ENCODE data around the gene PRKCB.

PRKCB gene

DNA sequence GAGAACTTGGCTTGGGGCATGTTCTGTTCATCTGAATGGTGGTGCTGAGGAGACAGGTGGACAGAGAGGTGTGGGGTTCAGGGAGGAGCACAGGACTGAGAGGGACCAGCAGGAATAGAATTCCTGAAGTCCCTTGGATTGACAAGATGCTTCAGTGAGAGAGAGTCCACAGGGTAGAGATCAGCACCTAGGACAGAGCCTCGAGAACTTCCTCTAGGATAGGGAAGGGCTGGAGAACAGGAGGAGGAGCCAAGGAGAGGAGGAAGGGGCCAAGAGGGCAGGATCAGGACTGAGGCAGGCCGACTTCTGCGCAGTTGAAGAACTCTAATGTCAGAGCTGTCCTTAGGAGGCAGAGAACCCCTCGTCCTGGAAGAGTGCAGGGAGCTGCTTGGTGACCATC lies 138.4 kb downstream of the PRKCB start:
- no peak for DNase-seq

DNA sequence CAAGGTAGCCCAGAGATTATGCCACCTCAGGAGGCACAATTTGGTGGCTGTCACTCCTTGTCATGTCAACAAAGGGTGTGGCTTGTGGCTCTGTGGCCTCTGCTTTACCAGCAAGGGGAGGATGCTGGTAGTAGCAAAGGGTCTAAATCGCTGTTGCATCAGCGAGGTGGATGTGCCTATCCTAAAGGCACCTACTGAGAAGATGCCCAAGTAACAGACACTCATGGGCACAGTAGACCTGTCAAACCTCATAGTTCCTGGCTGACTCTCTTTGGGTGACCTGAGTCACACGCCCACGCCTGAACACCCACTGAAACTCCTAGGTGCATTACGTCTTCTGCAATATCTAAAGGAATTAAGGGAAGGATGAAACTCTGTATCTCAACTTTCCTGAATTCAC lies 139.5 kb downstream of the PRKCB start:
- no peak for DNase-seq

DNA sequence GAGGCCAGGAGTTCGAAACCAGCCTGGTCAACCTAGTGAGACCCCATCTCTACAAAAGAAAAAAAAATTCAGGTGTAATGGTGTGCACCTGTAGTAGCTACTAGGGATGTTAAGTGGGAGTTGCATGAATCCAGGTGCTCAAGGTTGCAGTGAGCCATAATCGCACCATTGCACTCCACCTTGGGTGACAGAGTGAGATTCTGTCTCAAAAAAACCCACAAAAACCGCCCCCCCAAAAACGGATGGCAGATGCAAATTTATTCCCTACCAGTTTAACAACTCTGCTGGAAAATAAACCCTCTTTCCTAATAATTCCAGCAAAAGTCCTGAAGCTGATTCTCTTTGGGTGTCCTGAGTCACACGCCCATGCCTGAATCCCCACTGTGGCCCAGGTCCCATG lies 140.3 kb downstream of the PRKCB start:
- DNase-seq = no peak

DNA sequence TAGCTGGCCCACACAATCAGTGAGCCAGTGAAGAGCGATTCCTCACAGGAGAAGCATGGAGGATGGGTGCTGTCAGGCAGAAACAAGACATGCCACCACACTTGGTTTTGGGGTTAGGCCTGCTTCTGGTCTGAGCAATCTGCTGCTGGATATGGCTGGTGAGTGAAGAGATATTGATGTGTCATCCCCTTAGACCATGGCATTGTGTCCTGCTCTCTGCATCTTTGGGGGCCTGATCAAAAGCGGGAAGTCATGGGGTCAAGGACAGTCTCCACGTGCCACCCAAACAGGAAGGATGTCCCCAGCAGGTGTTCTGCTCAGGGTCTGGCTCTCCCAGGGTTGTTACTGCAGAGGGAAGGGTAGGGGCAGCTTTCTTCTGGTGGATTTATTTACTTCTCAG lies 140.7 kb downstream of the PRKCB start:
- DNase-seq = no peak

DNA sequence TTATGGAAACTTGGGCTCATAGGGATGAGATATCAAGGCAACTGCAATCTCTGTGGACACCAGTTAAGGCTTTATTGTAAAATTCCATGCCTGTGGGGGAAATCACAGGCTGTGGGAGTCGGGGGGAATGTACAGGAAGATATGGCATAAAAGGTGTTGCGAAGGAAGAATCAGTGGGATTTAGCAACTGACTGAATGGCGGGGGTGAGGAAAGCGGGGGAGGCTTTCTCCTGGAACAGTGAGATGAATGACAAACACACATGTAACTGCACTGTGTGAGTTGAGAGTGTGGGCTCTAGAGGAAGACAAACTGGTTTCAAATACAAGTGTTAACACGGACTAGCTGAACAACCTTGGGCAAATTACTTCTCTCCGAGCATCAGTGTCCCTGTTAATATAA lies 143.7 kb downstream of the PRKCB start:
- DNase-seq = no peak

DNA sequence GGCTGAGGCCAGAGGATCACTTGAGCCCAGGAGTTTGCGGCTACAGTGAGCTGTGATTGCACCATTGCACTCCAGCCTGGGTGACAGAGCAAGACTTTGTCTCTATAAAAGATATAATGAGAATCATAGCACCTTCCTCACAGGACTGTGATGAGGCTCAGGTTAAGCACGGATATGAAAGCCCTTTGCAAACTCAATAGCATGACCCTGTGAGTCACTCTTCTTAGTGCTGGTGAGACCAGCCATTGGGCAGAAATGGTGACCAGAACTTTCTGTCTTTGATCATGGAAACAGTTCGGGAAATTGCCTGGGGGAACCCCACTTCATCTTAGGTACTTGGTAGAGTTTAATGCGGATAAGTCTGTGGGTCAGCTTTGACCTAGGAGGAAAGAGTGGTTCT lies 144.2 kb downstream of the PRKCB start:
- no peak for DNase-seq

DNA sequence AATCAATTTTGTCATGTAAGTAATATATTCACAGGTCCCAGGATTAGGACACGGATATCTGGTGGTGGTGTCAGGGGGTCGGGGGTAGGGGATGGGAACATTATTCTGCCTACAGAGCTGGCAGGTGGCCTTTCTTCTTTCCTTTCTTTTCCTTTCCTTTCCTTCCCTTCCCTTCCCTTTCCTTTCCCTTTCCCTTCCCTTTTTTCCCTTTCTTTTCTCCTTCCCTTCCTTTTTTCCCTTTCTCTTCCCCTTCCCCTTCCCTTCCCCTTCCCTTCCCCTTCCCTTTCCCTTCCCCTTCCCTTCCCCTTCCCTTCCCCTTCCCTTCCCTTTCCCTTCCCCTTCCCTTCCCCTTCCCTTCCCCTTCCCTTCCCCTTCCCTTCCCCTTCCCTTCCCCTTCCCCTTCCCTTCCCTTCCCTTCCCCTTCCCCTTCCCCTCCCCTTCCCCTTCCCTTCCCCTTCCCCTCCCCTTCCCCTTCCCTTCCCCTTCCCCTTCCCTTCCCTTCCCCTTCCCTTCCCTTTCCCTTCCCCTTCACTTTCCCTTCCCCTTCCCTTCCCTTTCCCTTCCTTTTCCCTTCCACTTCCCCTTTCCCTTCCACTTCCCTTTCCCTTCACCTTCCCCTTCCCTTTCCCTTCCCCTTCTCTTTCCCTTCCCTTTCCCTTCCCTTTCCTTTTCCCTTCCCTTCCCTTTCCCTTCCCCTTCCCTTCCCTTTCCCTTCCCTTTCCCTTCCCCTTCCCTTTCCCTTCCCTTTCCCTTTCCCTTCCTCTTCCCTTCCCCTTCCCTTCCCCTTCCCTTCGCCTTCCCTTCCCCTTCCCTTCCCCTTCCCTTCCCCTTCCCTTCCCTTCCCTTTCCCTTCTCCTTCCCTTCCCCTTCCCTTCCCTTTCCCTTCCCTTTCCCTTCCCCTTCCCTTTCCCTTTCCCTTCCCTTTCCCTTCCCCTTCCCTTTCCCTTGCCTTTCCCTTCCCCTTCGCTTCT lies 145.9 kb downstream of the PRKCB start:
- DNase-seq = no peak

DNA sequence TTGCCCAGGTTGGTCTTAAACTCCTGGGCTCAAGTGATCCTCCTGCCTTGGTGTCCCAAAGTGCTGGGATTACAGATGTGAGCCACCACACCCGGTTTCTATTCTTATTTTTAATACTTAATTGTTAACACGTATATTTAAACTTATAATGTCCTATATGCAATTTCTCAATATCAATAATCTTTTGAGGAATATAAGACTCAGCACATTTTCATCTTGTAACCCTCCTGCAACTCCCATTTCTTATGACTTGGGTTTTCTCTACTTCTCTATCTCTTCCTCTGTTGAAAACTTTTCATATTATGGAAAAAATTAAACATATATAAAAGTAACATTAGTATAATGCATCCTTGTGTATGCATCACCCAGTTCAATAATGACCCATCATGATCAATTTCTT lies 150.7 kb downstream of the PRKCB start:
- DNase-seq = no peak

DNA sequence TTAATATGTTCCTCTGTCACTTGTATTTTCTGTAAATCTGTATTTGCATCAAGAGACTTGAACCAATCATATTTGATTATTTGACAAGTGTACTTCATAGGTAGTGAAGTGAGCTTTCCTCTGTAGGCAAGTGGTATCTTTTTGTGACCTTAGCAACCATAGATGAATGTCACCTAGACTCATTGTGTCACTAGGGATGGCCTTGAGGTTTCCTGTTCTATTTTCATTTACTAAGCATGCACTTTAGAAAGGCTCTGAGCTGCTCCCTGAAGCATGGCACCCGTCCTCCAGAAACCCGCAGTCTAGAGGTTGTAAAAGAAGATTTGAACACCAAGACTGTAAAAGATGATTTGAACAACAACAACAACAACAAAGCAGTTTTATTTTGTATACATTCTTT lies 151.7 kb downstream of the PRKCB start:
- DNase-seq = no peak

DNA sequence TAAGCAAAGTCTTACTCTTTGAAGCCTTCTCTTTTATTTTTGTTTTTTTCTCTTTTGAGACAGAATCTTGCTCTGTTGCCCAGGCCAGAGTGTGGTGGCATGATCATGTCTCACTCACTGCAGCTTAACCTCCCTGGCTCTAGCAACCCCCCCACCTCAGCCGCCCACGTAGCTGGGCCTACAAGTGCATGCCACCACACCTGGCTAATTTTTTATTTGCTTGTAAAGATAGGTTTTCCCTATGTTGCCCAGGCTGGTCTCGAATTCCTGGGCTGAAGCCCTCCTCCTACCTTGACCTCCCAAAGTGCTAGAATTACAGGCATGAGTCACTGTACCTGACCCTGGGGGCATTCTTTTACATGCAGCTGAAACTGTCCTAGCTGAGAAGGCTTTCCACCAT lies 154.7 kb downstream of the PRKCB start:
- no peak for DNase-seq

DNA sequence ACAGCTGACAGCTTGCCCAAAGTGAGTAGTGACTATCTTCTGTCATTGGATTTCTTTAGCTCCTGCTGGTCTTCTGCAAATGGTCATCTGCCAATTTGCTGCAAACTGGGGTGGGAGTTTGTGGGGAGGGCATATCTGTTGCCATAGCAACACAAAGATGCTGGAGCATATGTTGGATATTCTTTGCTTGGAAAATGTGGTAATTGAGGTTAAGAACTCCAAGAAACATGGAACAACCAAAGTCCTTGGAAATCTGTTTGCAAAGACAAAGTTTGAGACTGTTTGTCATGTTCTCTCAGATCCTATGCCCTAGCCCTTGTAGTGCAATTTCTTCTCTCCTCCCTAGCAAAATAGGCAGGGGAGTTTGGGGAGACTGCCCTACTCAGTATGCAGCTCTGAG lies 155.3 kb downstream of the PRKCB start:
- no peak for DNase-seq

DNA sequence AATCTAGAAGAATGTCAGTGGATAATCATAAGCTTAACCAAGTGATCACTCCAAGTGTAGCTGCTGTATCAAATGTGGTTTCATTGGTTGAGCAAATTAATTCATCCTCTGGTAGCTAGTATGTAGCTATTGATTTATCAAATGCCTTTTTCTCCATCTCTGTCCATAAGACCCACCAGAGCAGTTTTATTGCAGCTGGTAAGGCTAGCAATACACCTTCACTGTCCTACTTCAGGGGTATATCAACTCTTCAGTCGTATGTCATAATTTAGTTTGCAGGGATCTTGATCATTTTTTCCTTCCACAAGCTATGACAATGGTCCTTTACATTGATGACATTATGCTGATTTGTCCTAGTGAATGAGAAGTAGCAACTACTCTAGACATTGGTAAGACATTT lies 158.8 kb downstream of the PRKCB start:
- no peak for DNase-seq

DNA sequence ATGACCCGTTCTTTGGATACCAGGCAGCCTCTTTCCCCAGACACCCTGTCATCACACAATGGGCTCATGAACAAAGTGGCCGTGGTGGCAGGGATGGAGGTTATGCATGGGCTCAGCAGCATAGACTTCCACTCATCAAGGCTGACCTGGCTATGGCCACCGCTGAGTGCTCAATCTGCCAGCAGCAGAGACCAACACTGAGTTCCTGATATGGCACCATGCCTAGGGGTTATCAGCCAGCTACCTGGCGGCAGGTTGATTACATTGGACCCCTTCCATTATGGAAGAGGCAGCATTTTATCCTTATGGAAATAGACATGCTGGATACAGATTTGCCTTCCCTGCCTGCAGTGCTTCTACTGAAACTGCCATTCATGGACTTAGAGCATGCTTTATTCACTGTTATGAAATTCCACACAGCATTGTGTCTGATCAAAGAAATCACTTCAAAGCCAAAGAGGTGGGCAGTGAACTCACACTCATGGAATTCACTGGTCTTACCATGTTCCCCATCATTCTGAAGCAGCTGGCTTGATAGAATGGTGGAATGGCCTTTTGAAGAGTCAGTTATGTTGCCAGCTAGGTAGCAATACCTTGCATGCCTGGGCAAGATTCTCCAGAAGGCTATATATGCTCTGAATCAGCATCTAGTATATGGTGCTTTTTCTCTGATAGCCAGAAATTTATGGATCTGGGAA lies 160.6 kb downstream of the PRKCB start:
- no peak for DNase-seq

DNA sequence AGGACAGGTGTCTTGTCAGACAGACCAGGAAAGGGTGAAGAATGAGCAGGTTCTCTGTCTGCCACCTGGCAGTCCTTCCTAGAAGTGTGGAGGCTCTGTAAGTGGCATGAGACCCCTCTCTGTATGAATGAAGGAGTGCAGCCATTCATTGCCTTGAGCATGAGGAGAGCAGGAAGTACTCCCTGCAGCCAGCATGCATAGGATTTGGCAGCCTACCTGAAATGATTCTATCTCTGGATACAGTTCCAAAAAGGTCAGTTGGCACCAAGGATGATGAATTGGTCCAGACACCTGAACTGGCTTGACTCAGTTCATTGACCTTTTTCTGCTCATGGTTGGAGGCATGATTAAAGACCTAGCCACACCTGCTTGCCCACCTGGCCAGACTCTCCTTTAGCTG lies 163.0 kb downstream of the PRKCB start:
- DNase-seq = no peak

DNA sequence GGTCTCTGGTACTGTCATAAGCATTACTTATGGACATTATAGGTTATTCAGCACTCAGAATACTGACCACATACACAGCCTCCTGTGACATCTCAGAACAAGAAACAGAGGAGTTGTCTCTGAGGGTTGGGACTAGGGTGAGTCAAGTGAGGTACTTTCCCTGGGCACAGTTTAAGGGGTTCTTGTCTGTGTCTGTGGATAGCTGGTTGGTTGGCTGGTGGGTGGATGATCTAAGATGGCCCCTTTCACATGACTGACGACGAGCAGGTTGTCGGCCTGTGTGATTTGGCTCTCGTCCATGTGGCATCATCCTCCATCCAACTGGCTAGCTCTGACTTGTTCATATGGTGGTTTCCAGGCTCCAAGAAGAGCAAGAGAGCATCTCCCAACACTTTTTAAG lies 163.9 kb downstream of the PRKCB start:
- peak; percentile 12 for DNase-seq

DNA sequence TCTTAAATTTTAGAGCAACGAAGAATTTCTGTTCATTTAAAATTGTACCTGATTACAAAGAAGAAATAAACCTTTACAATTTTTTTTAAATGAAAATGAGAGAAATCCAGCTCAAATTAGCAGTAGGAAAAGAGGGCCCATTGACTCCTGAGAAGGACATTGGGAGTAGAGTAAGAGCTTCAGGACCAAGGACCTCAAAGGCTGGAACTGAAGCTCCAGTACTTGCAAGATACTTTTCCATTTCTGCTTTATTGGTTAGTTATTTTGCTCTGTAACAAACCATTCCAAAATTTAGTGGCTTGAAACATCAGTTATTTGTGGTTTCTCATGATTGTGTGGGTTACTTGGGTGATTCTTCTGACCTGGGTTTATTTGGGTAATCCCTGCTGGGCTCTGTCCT lies 165.9 kb downstream of the PRKCB start:
- DNase-seq = no peak

DNA sequence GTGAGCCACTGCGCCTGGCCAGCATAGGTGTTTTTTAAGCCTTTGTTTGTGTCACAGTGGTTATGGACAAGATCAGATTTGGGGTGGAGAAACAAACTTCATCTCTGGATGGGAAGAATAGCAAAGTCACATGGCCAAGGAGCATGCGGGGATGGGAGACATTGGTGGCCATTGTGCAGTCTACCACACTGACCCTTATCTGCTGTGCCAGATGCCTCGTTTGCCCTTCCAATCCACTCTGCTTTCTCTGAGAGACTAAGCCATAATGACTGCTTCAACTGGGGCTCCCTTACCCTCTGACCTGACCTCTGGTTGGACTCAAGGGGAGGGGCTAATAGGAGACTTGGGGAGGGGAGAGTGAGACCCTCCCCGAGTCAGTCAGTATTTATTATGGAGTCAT lies 166.8 kb downstream of the PRKCB start:
- no peak for DNase-seq

DNA sequence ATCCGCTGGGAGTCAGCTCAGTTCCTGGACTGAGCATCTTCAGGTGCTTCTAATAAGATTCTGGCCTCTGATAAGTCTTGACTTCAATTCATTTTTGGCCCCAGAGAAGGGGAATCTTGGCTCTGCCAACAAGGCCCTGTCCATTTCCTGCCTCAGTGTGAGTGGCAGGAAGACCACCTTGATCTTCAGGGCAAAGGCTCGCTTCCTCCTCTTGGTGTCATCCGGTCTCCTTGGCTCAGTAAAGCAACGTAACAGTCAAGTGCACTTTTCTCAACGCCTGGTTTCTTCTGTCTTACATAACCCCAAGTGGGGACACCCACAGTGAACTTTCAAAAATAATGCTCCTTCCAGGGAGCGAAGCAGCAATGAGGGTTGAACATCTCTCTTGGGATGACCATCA lies 169.8 kb downstream of the PRKCB start:
- no peak for DNase-seq

DNA sequence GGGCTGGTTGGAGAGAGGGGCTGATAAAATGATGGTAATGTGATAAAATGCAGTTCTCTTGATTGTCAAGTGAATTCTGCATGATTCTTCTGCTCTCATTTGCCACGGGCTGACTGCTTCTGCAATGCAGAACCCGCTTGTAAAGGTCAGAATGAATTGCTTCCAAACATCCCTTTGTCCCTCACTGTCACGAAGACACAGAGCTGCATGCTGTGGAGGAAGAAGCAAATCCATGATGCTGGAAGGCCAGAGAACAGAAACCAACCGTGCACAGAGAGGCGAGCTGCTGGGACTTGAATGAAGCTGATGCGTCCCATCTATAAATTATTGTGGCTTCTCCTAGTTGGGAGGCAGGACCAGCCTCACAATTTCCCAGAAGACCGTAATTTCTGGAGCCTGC lies 171.6 kb downstream of the PRKCB start:
- DNase-seq = no peak

DNA sequence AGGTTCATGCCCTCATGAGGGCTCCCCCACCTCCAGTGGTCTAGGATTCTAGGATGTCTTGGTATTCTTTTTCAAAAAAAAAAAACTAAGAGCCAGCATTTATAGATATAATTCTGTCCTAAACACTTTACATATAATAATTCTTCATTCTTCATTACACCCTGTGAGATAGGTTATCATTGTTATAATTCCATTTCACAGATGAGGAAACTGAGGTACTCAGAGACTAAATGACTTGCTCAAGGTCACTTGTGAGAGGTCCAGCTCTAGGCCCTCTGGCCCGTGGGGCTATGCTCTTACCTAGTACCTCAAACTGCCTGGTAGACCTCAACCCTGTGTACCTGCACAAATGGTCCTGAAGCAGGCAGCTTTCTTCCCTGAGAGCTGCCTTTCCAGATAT lies 172.2 kb downstream of the PRKCB start:
- no peak for DNase-seq

DNA sequence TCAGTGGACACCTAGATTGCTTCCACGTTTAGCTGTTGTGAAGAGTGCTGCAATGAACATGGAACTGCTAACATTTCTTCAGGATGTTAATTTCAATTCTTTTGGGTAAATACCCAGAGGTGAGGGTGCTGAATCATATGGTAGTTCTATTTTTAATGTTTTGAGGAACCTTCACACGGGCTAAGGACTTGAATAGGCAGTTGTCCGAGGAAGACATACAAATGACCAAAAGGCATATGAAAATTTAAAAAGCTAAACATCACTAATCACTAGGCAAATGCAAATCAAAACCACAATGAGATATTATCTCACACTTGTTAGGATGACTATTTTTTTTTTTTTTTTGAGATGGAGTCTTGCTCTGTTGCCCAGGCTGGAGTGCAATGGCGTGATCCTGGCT lies 173.3 kb downstream of the PRKCB start:
- DNase-seq = no peak

DNA sequence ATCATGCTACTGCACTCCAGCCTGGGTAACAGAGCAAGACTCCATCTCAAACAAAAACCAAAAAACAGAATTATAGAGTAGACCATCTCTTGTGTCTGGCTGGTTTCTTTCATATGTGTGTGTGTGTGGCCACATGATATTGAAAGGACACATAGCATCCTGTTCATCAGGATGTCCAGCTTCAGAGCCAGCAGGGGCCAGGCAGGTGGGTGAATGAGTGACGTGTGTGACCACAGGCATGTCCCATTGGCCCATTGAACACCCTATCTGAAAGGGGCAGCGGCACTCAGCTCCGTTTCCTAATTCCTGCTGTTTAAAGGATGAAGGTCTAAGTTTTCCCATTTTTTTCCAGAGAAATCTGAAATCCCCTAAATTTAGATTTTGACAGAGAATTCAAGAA lies 174.2 kb downstream of the PRKCB start:
- no peak for DNase-seq

DNA sequence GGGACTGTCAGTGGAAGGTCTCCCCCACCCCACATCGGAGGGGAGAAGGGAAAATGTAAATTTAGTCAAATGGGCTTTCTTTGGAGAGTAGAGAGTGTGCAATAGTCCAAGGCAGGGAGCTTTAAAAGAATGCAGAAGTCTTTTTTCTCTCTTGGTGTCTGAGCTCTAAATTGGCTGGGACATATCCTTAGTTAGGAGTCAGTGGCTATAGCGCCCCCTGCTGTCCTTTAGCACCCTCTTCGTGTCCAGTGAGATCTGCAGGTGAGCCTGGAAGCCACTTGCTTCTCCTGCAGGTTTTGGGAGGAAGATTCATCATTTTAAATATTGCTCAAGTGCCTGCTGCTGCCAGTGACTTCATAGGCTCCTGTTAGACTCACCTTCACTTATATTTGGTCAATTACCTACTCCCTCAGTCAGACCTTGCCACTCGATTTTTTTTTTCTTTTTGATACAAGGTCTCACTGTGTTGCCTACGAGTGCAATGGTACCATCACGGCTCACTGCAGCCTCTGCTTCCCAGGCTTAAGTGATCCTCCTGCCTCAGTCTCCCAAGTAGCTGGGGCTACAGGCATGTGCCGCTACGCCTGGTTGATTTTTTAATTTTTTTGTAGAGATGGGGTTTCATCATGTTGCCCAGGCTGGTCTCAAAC lies 174.8 kb downstream of the PRKCB start:
- DNase-seq = peak; percentile 75

DNA sequence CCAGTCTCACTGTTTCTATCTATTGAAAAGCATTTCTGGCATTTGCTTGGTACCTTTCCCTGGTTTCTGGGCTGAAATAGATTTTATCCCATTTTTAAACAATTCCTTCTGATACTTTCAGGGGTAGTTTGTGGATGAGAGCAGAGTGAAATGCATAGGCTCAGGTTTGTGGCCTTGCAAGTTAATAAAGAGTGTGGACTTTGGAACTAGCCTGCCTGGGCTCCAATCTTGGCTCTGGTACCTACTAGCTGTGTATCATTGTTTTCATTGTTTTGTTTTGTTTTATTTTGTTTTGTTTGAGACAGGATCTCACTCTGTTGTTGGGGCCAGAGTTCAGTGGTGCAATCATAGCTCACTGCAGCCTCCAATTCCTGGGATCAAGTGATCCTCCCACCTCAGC lies 175.5 kb downstream of the PRKCB start:
- DNase-seq = no peak
